ENCODE measurements around the gene VAPB. TPM values are rescaled to one million over a fixed set of nuclear protein-coding genes. Genes with fewer than 3 reads are reported as not detected.

The VAPB gene
- total RNA-seq, 2 donors from 2014 or later = 20.2 to 21.8 TPM

DNA sequence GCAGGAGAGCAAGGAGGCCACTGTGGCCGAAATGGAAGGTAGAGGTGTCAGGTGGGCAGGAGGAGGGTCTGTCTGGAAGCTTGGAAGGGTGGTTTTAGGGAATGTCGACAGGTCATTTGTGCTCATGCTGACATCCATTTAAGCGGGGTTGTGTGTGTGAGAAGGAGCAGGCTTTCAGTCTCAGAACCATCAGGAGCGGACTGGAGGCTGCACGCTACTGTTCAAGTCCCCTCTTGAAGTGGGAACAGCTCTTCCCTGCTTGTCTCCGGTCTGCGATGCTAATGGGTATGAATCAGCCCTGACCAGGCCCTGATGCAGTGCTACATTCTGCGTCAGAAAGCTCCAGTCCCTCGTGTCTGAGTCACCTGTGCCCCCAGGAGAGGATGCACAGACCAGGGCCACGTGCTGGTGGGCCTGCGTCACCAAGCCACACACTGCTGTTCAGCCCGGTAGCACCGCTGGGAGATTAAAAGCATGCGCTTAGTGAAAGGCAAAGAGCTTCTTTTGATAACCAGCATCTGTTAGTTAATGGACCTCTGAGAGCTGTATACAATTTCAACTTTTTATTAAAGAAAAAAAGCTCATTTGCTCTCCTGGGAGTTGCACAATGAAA is 68.2 kb downstream of the VAPB start:
- H3K27ac ChIP-seq = no peak overlapping the region
- H3K27me3 ChIP-seq = no peaks in the 10 kb centered on the region
- TF ChIP-seq CTCF (IDR thresholded peaks at IDR 0.05) = no peak
- H3K4me1 ChIP-seq = no peaks in the 10 kb centered on the region
- H3K36me3 ChIP-seq = no peaks in the 10 kb centered on the region
- no peak for DNase-seq (ENCODE audit: low spot score)
- H3K9me3 ChIP-seq = peaks cover 0 to 8% of the 10 kb centered on the region in 2 donors
- no peak overlapping the region for H3K4me3 ChIP-seq

DNA sequence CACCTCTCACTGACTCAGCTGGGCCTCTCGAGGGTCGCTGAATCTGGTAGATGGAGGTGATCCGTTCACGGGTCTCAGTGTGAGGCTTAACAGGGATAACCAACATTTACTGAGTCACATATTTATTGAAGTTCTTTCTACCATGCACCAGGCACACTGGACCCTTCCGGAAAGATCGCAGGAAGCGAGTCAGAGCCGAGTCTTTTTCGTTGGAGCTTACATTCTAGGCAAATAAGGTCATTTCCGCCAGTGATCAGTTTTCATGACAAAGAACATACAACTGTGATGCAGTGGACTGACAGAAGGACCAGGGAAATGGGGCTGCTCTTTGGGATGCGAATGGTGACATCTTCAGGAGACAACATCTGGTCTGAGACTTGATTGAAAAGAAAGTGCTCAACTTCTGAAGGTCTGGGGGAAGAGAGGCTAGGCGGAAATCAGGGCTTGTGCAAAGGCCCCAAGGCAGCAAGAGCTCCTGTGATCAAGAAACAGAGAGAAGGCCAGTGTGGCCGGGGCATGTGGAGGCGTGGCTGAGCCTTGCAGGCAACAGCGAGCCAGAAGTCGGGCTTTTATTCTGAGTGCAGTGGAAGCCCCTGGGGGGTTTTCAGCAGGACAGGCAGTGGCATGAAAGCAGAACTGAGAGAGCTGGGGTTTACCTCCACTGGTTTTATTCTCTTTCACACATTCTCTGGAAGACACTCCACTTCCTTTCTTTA is 69.5 kb downstream of the VAPB start:
- Histone ChIP-seq H3K27ac (no peak overlapping the region), H3K36me3 (no peaks in the 10 kb centered on the region), H3K27me3 (no peaks in the 10 kb centered on the region), H3K4me1 (no peaks in the 10 kb centered on the region), H3K9me3 (peaks cover 0 to 8% of the 10 kb centered on the region in 2 donors), H3K4me3 (no peak overlapping the region)
- no peak for DNase-seq (ENCODE audit: low spot score)
- TF ChIP-seq CTCF (IDR thresholded peaks at IDR 0.05) = no peak

DNA sequence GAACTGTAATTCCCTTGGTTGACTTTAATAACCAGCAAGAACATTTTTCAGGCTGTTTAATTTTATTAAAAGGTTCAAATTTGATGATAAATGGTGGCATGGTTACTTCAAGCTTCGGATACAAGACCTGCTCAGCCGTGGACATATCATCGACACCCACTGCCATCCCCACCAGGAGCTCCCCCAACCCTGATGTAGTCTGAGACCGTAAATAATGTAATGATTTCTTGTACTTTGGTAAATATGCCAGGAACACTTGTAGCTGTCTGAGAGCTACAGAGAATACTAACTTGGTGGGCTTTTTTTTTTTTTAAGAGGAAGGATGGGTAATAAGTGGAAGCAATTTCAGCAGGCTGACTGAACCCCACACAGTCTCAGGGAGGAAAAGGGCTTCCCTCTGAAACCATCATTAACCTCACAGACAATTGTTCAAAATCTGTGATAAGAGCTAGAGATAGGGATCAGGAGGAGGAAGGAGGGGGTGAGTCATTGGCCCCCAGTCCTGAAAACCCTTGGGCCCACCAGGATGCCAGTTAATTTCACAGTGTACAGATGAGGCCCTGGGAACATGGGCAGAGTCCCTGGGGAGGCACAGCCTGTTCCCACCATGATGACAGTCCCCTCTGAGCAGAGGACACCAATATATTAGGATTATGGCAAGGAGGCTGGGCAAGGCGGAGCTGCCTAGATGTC is 70.2 kb downstream of the VAPB start:
- Histone ChIP-seq H3K9me3 (peaks cover 0 to 6% of the 10 kb centered on the region in 2 donors), H3K4me1 (no peaks in the 10 kb centered on the region), H3K27ac (no peak overlapping the region), H3K27me3 (no peaks in the 10 kb centered on the region), H3K4me3 (no peak overlapping the region), H3K36me3 (no peaks in the 10 kb centered on the region)
- no peak for DNase-seq (ENCODE audit: low spot score)
- TF ChIP-seq CTCF (IDR thresholded peaks at IDR 0.05) = no peak

DNA sequence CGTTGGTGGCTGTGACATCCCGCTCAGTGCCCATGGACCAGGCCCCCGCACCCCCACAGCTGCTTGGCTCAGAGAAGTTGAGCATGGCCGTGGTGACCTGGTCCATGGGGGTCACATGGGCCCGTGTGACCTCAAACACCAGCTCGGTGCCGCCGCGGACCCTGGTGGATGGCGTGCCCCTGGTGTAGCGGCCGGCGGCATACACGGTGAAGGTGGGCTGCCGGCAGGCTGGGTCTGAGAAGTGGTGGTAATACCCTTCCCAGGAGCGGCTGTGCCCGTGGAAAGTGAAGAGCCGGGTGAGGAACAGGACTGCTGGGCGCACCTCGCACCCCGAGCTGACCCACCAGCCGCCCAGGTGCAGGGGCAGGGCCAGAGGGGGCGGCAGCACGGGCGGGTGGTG is 72.1 kb downstream of the VAPB start:
- no peak for DNase-seq (ENCODE audit: low spot score)
- Histone ChIP-seq H3K36me3 (no peaks in the 10 kb centered on the region), H3K4me1 (no peaks in the 10 kb centered on the region), H3K27me3 (no peaks in the 10 kb centered on the region), H3K9me3 (no peaks in the 10 kb centered on the region), H3K4me3 (no peak overlapping the region), H3K27ac (no peak overlapping the region)
- no peak for TF ChIP-seq CTCF (IDR thresholded peaks at IDR 0.05)

GRCh38 chr20:58461899-58462298 is 72.9 kb downstream of the VAPB start:
- Histone ChIP-seq H3K9me3 (no peaks in the 10 kb centered on the region), H3K27me3 (no peaks in the 10 kb centered on the region), H3K36me3 (no peaks in the 10 kb centered on the region), H3K4me1 (no peaks in the 10 kb centered on the region), H3K4me3 (no peak overlapping the region), H3K27ac (no peak overlapping the region)
- DNase-seq (ENCODE audit: low spot score) = no peak
- TF ChIP-seq CTCF (IDR thresholded peaks at IDR 0.05) = no peak

Data from right atrium auricular region (tissue), 2 donors.